Suprapubic skin (tissue), 4 donors: ENCODE measurements around the gene RAET1E.

Source experiments
- CTCF ChIP-seq, 2 donors: fragments of 200-600 bp in 1 of 2; fragments of 450-650 bp in 1 of 2; sonication (generic) in 1 of 2; IDR thresholded peaks; one replicate each; pipeline ENCODE4 v1.5.1; 2016 to 2019; ENCODE audit warnings: antibody characterized with exemption in 2 of 2, mild to moderate bottlenecking in 1 of 2, moderate library complexity in 1 of 2
- EP300 ChIP-seq: sonication (generic); formaldehyde crosslinking; IDR thresholded peaks from one replicate; pipeline ENCODE4 v1.6.1; 2017; ENCODE audit warnings: antibody characterized with exemption
- POLR2A ChIP-seq, 2 donors: fragments of 450-650 bp; IDR thresholded peaks; one replicate each; pipeline ENCODE4 v1.6.1; 2017; ENCODE audit warnings: antibody characterized with exemption in 2 of 2, mild to moderate bottlenecking in 2 of 2, moderate library complexity in 2 of 2
- POLR2AphosphoS5 ChIP-seq, 3 donors: sonication (generic); formaldehyde crosslinking; IDR thresholded peaks; one replicate each; pipeline ENCODE4 v1.6.1; 2017; ENCODE audit warnings: antibody characterized with exemption in 3 of 3

GRCh38 chr6:149877659-149878058 is 20.3 kb downstream of the RAET1E start:
- TF ChIP-seq EP300, result no peak
- TF ChIP-seq CTCF (IDR thresholded peaks at IDR 0.05), result no peak
- TF ChIP-seq POLR2A (IDR thresholded peaks at IDR 0.05), result no peak
- TF ChIP-seq POLR2AphosphoS5 (IDR thresholded peaks at IDR 0.05), result no peak
